ENCODE results near the gene RPTOR. TPM values are rescaled to one million over a fixed set of nuclear protein-coding genes. Genes with fewer than 3 reads are reported as not detected.

RPTOR gene
- total and polyA plus RNA-seq, 2 donors (not counting 3 experiments of a cell fraction or from before 2014, with no cell fraction given): 10.7 to 41.8 TPM

DNA sequence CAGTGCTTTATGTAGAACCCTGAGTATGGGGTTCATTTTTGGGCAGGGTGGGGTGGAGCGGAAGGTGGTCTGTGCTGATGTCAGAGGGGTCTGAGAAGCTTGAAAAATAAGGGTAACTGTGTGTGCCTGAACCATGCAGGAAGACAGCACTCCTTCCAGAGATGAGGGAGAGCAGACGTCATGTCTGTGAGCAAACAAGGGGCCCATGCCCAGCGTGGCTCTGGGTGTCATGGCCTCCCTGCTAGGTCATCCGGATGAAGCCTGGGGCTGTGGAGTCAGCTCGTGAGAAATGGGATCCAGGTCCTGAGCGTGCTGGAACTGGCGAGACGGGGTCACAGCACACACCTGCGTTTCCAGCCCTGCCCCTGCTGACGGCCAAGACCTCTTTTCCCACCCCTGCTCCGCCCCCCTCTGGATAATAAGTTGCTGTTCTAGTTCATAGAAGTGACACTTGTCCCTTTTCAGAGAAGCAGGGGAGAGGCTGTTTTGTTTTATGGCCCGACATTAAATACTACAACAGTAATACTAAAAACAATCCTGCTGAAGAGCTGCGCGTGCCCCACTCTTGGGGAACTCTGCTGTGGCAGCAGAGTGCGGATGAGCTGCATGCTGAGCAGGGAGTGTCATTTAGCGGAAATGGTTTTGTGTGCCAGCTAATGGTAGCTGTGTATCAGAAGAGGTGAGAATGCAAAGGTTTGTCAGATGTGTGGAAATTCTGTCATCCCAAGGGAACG lies 92.6 kb downstream of the RPTOR start:
- POLR2A ChIA-PET: no interaction called here
- Histone ChIP-seq H3K4me3 (replicated peaks in 1 of 3; ENCODE audit: insufficient read depth in 1 of 3, low read depth in 1 of 3, low read length in 3 of 3) (no peak overlapping the region), H3K36me3 (ENCODE audit: control insufficient read depth in 2 of 2, extremely low read depth in 1 of 2, insufficient read depth in 2 of 2, low read length in 2 of 2) (no peaks in the 10 kb centered on the region), H4K20me1 (replicated peaks; ENCODE audit: control insufficient read depth, extremely low read depth, insufficient read depth, low read length) (no peaks in the 10 kb centered on the region), H3K27ac (ENCODE audit: insufficient read depth, low read depth, low read length) (no peak overlapping the region), H3K9me1 (replicated peaks; ENCODE audit: control insufficient read depth, extremely low read depth, insufficient read depth, low read length) (no peaks in the 10 kb centered on the region), H2AFZ (ENCODE audit: low read depth, low read length) (no peak overlapping the region), H3K9me3 (replicated peaks; ENCODE audit: control insufficient read depth, insufficient read depth, low read length) (no peaks in the 10 kb centered on the region), H3K27me3 (ENCODE audit: control insufficient read depth in 2 of 2, insufficient read depth in 2 of 2, low read length in 2 of 2) (no peaks in the 10 kb centered on the region), H3K79me2 (ENCODE audit: control insufficient read depth, insufficient read depth, low read length) (peaks cover 22% of the 10 kb centered on the region), H3K4me1 (ENCODE audit: control insufficient read depth, extremely low read depth, insufficient read depth, low read length) (no peaks in the 10 kb centered on the region), H3K4me2 (ENCODE audit: insufficient read depth, low read length) (no peak overlapping the region), H3K9ac (replicated peaks; ENCODE audit: extremely low read depth, insufficient read depth, low read length) (no peak overlapping the region)
- FAIRE-seq (no peak), DNase-seq (ENCODE audit: low read depth, low spot score) (no peak)
- BruUV-seq (replicated peaks): no TSS peak
- dilution Hi-C loops (cut with MboI; ENCODE audit: extremely low pct_ligation_motif_present, low sequenced_read_pairs) (no loop called here), intact Hi-C loops (cut with micrococcal nuclease) (no loop called here)
- CTCF ChIA-PET: interaction anchor here (1.0 to 2.0 kb wide), 3 partner anchors 10 to 157 kb away, joined by 3 to 7 read pairs (median 3); no protein-coding TSS in a partner anchor
- TF ChIP-seq MYC (IDR thresholded peaks at IDR 0.05; ENCODE audit: low read depth, low read length) (no peak), FOS (IDR thresholded peaks at IDR 0.05; ENCODE audit: borderline replicate concordance, insufficient read depth, low read length) (no peak), EZH2 (IDR thresholded peaks at IDR 0.05; ENCODE audit: borderline replicate concordance, low read depth, low read length, severe bottlenecking) (no peak), GATA2 (IDR thresholded peaks at IDR 0.05; ENCODE audit: insufficient read depth, insufficient read length, low read depth, low read length) (no peak), JUN (IDR thresholded peaks at IDR 0.05; ENCODE audit: borderline replicate concordance, insufficient read depth, insufficient read length, low read depth) (no peak), POLR2A (IDR thresholded peaks at IDR 0.05; ENCODE audit: low read depth, low read length) (no peak), POLR2AphosphoS5 (IDR thresholded peaks at IDR 0.05; ENCODE audit: insufficient read depth, low read depth, low read length) (no peak)
- TF ChIP-seq, protein P1, sequence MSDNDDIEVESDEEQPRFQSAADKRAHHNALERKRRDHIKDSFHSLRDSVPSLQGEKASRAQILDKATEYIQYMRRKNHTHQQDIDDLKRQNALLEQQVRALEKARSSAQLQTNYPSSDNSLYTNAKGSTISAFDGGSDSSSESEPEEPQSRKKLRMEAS (IDR thresholded peaks at IDR 0.05; ENCODE audit: insufficient read depth, insufficient read length): no peak
- TF ChIP-seq, protein P2, sequence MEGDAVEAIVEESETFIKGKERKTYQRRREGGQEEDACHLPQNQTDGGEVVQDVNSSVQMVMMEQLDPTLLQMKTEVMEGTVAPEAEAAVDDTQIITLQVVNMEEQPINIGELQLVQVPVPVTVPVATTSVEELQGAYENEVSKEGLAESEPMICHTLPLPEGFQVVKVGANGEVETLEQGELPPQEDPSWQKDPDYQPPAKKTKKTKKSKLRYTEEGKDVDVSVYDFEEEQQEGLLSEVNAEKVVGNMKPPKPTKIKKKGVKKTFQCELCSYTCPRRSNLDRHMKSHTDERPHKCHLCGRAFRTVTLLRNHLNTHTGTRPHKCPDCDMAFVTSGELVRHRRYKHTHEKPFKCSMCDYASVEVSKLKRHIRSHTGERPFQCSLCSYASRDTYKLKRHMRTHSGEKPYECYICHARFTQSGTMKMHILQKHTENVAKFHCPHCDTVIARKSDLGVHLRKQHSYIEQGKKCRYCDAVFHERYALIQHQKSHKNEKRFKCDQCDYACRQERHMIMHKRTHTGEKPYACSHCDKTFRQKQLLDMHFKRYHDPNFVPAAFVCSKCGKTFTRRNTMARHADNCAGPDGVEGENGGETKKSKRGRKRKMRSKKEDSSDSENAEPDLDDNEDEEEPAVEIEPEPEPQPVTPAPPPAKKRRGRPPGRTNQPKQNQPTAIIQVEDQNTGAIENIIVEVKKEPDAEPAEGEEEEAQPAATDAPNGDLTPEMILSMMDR (IDR thresholded peaks at IDR 0.05; ENCODE audit: extremely low read depth in 1 of 2, insufficient read depth in 1 of 2, low read depth in 1 of 2, low read length in 2 of 2): no peak

All from endothelial cell of umbilical vein (primary cell).